ENCODE results near the gene PCDHA2. TPM values are rescaled to one million over a fixed set of nuclear protein-coding genes. Genes with fewer than 3 reads are reported as not detected.
"Not testable (repeated sequence)": the region's sequence is repeated elsewhere in the genome, so short reads cannot be mapped to it uniquely, and the experiment has no call there.

PCDHA2 gene
- total RNA-seq, 2 experiments from 2014 or later = not detected

DNA sequence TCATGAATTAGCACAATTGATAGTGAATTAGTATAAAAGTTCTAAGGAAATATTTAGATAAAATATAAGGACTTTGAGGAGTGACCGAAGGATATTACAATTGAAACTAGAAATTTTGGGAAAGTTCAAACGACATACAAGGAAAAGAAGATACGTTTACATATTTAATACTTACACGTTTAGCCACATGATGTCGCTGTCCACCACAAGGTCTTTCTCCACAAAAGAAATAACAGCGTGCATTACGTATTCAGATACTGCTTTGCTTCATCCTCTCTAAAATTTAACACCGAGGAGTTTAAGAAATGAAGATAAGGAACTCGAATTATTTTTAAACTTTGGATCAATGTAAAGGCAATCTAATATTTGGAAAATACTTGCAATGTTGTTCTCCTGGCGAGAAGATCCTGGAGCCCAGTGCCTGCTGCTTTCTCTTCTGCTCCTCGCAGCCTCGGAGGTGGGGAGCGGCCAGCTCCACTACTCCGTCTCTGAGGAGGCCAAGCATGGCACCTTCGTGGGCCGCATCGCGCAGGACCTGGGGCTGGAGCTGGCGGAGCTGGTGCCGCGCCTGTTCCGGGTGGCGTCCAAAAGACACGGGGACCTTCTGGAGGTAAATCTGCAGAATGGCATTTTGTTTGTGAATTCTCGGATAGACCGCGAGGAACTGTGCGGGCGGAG is 6.3 kb downstream of the PCDHA2 start, which contains the start of gene PCDHA3:
Gene PCDHA3, plus strand, starts transcription at position 242 of the 678 bp plus-strand sequence.
- intact Hi-C loops (cut with micrococcal nuclease) = no loop called here
- Mint-ChIP-seq H3K27me3 (ENCODE audit: low read depth) (peaks cover 38% of the 10 kb centered on the region), H3K4me3 (no peak within 1 kb of the TSS), H3K36me3 (ENCODE audit: low read depth) (peaks cover 10% of the 10 kb centered on the region), H3K4me1 (ENCODE audit: low read depth) (no peaks in the 10 kb centered on the region), H3K27ac (no peak within 1 kb of the TSS), H3K9me3 (peaks cover 28% of the 10 kb centered on the region)
- no peak for DNase-seq
- CTCF ChIA-PET = no interaction called here

- Mint-ChIP-seq H3K36me3 (ENCODE audit: low read depth) (peaks cover 10% of the 10 kb centered on the region), H3K9me3 (peaks cover 28% of the 10 kb centered on the region), H3K27ac (no peak overlapping the region), H3K4me3 (no peak overlapping the region), H3K27me3 (ENCODE audit: low read depth) (peaks cover 41% of the 10 kb centered on the region), H3K4me1 (ENCODE audit: low read depth) (no peaks in the 10 kb centered on the region)
- CTCF ChIA-PET = no interaction called here
- no peak for DNase-seq
- intact Hi-C loops (cut with micrococcal nuclease) = no loop called here
Measured at GRCh38 chr5:140801494-140801841, 6.8 kb downstream of the PCDHA2 start.

- DNase-seq; H3K27ac Mint-ChIP-seq; H3K4me3 Mint-ChIP-seq; intact Hi-C loops (cut with micrococcal nuclease); H3K4me1 Mint-ChIP-seq (ENCODE audit: low read depth): not testable (repeated sequence)
- H3K27me3 Mint-ChIP-seq (ENCODE audit: low read depth) = peaks cover 46% of the 10 kb centered on the region
- CTCF ChIA-PET = interaction anchor here (0.7 kb wide), 1 partner anchor 10 kb away, joined by 3 read pairs; no protein-coding TSS in a partner anchor
- peaks cover 27% of the 10 kb centered on the region for H3K9me3 Mint-ChIP-seq
- peaks cover 11% of the 10 kb centered on the region for H3K36me3 Mint-ChIP-seq (ENCODE audit: low read depth)
Measured at GRCh38 chr5:140802381-140802780, 7.7 kb downstream of the PCDHA2 start.

- Mint-ChIP-seq H3K9me3 (peaks cover 30% of the 10 kb centered on the region), H3K4me1 (ENCODE audit: low read depth) (no peaks in the 10 kb centered on the region), H3K27me3 (ENCODE audit: low read depth) (peaks cover 48% of the 10 kb centered on the region), H3K36me3 (ENCODE audit: low read depth) (peaks cover 11% of the 10 kb centered on the region), H3K27ac (no peak overlapping the region), H3K4me3 (no peak overlapping the region)
- CTCF ChIA-PET = interaction anchor here (0.7 kb wide), 1 partner anchor 10 kb away, joined by 3 read pairs; no protein-coding TSS in a partner anchor
- DNase-seq = no peak
- intact Hi-C loops (cut with micrococcal nuclease) = no loop called here
Measured at GRCh38 chr5:140802781-140803271, 8.2 kb downstream of the PCDHA2 start.

DNA sequence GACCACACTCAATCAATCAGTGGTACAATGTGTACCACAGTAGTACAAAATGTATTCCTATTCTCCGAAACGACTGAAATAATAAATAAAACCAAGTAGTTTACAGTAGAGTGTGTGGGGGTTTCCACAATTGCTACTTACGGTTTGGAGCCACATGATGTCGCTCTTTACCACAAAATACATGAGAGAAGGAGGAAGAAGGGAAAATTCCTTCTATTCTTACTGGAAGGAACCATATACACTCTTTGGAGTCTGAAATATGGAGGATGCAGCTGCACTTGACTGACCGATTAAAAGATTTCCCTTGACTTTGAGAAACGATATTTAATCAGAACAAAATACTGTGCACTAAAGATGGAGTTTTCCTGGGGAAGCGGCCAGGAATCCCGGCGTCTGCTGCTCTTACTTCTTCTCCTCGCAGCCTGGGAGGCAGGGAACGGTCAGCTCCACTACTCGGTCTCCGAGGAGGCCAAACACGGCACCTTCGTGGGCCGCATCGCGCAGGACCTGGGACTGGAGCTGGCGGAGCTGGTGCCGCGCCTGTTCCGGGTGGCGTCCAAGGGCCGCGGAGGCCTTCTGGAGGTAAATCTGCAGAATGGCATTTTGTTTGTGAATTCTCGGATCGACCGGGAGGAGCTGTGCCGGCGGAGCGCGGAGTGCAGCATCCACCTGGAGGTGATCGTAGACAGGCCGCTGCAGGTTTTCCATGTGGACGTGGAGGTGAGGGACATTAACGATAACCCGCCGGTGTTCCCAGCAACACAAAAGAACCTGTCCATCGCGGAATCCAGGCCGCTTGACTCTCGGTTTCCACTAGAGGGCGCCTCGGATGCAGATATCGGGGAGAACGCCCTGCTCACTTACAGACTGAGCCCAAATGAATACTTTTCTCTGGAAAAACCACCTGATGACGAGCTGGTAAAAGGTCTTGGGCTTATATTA is 12.5 kb downstream of the PCDHA2 start, which contains the start of gene PCDHA4:
Gene PCDHA4, plus strand, starts transcription at position 235 of the 942 bp plus-strand sequence.
- intact Hi-C loops (cut with micrococcal nuclease) = no loop called here
- Mint-ChIP-seq H3K36me3 (ENCODE audit: low read depth) (peaks cover 6% of the 10 kb centered on the region), H3K27ac (no peak within 1 kb of the TSS), H3K4me3 (no peak within 1 kb of the TSS), H3K27me3 (ENCODE audit: low read depth) (peaks cover 36% of the 10 kb centered on the region), H3K9me3 (peaks cover 32% of the 10 kb centered on the region), H3K4me1 (ENCODE audit: low read depth) (no peaks in the 10 kb centered on the region)
- CTCF ChIA-PET = interaction anchor here (0.6 to 1.3 kb wide), 4 partner anchors 8 to 14 kb away, joined by 3 to 4 read pairs (median 4); no protein-coding TSS in a partner anchor
- peak; percentile 31 for DNase-seq

DNA sequence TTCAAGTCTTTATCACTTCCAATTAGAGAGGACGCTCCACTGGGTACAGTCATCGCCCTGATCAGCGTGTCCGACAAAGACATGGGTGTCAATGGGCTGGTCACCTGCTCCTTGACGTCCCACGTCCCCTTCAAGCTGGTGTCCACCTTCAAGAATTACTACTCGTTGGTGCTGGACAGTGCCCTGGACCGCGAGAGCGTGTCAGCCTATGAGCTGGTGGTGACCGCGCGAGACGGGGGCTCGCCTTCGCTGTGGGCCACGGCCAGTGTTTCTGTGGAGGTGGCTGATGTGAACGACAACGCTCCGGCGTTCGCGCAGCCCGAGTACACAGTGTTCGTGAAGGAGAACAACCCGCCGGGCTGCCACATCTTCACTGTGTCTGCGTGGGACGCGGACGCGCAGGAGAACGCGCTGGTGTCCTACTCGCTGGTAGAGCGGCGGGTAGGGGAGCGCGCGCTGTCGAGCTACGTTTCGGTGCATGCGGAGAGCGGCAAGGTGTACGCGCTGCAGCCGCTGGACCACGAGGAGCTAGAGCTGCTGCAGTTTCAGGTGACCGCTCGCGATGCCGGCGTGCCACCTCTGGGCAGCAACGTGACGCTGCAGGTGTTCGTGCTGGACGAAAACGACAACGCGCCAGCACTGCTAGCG is 13.7 kb downstream of the PCDHA2 start:
- H3K4me3 Mint-ChIP-seq; H3K36me3 Mint-ChIP-seq (ENCODE audit: low read depth); H3K27ac Mint-ChIP-seq; DNase-seq; intact Hi-C loops (cut with micrococcal nuclease); H3K4me1 Mint-ChIP-seq (ENCODE audit: low read depth): not testable (repeated sequence)
- CTCF ChIA-PET = interaction anchor here (0.7 to 1.0 kb wide), 2 partner anchors 9 to 10 kb away, joined by 3 to 4 read pairs; no protein-coding TSS in a partner anchor
- H3K27me3 Mint-ChIP-seq (ENCODE audit: low read depth) = peaks cover 38% of the 10 kb centered on the region
- peaks cover 35% of the 10 kb centered on the region for H3K9me3 Mint-ChIP-seq

- Mint-ChIP-seq H3K27me3 (ENCODE audit: low read depth) (peaks cover 36% of the 10 kb centered on the region), H3K4me1 (ENCODE audit: low read depth) (no peaks in the 10 kb centered on the region), H3K36me3 (ENCODE audit: low read depth) (peaks cover 4% of the 10 kb centered on the region), H3K4me3 (no peak overlapping the region), H3K27ac (no peak overlapping the region), H3K9me3 (peaks cover 31% of the 10 kb centered on the region)
- CTCF ChIA-PET = no interaction called here
- intact Hi-C loops (cut with micrococcal nuclease) = no loop called here
- DNase-seq = no peak
Measured at GRCh38 chr5:140808889-140809291, 14.2 kb downstream of the PCDHA2 start.

GRCh38 chr5:140821375-140822280 is 27.0 kb downstream of the PCDHA2 start, which contains the start of gene PCDHA5:
PCDHA5 (plus strand) TSS chr5:140821613.
- Mint-ChIP-seq H3K9me3 (peaks cover 6% of the 10 kb centered on the region), H3K4me1 (ENCODE audit: low read depth) (no peaks in the 10 kb centered on the region), H3K27me3 (ENCODE audit: low read depth) (peaks cover 25% of the 10 kb centered on the region), H3K36me3 (ENCODE audit: low read depth) (peaks cover 5% of the 10 kb centered on the region), H3K27ac (no peak within 1 kb of the TSS), H3K4me3 (no peak within 1 kb of the TSS)
- intact Hi-C loops (cut with micrococcal nuclease) = loop anchor here (5.0 kb wide), 1 partner anchor 221 kb away; no protein-coding TSS in a partner anchor
- peak; percentile 57 for DNase-seq
- CTCF ChIA-PET = interaction anchor here (0.6 to 1.4 kb wide), 6 partner anchors 9 to 554 kb away, joined by 3 read pairs; partner anchors contain the start of gene PCDHB1

GRCh38 chr5:140822281-140822629 is 27.6 kb downstream of the PCDHA2 start:
- Mint-ChIP-seq H3K36me3 (ENCODE audit: low read depth) (peaks cover 7% of the 10 kb centered on the region), H3K4me1 (ENCODE audit: low read depth) (no peaks in the 10 kb centered on the region), H3K4me3 (no peak overlapping the region), H3K9me3 (peaks cover 8% of the 10 kb centered on the region), H3K27me3 (ENCODE audit: low read depth) (peaks cover 29% of the 10 kb centered on the region), H3K27ac (no peak overlapping the region)
- CTCF ChIA-PET = interaction anchor here (0.6 to 1.4 kb wide), 2 partner anchors 10 to 71 kb away, joined by 3 read pairs; no protein-coding TSS in a partner anchor
- intact Hi-C loops (cut with micrococcal nuclease) = loop anchor here (5.0 kb wide), 1 partner anchor 220 kb away; no protein-coding TSS in a partner anchor
- DNase-seq = no peak

GRCh38 chr5:140822969-140823368 is 28.3 kb downstream of the PCDHA2 start:
- DNase-seq; H3K4me3 Mint-ChIP-seq; H3K4me1 Mint-ChIP-seq (ENCODE audit: low read depth); H3K27ac Mint-ChIP-seq; CTCF ChIA-PET: not testable (repeated sequence)
- H3K9me3 Mint-ChIP-seq = peaks cover 12% of the 10 kb centered on the region
- H3K36me3 Mint-ChIP-seq (ENCODE audit: low read depth) = peaks cover 11% of the 10 kb centered on the region
- intact Hi-C loops (cut with micrococcal nuclease) = loop anchor here (5.0 kb wide), 1 partner anchor 219 kb away; no protein-coding TSS in a partner anchor
- peaks cover 33% of the 10 kb centered on the region for H3K27me3 Mint-ChIP-seq (ENCODE audit: low read depth)

- Mint-ChIP-seq H3K4me3 (no peak overlapping the region), H3K9me3 (peaks cover 13% of the 10 kb centered on the region), H3K27ac (no peak overlapping the region), H3K36me3 (ENCODE audit: low read depth) (peaks cover 12% of the 10 kb centered on the region), H3K4me1 (ENCODE audit: low read depth) (no peaks in the 10 kb centered on the region), H3K27me3 (ENCODE audit: low read depth) (peaks cover 37% of the 10 kb centered on the region)
- no peak for DNase-seq
- intact Hi-C loops (cut with micrococcal nuclease) = loop anchor here (5.0 kb wide), 1 partner anchor 219 kb away; no protein-coding TSS in a partner anchor
- CTCF ChIA-PET = no interaction called here
Measured at GRCh38 chr5:140823475-140823874, 28.8 kb downstream of the PCDHA2 start.

Data from activated naive CD4-positive, alpha-beta T cell treated with anti-CD3 and anti-CD28 coated beads for 36 hours (primary cell).